Esophagus muscularis mucosa (tissue), 4 donors: ENCODE measurements around the gene EAPP. TPM values are rescaled to one million over a fixed set of nuclear protein-coding genes. Genes with fewer than 3 reads are reported as not detected.
"Not testable (repeated sequence)": the region's sequence is repeated elsewhere in the genome, so short reads cannot be mapped to it uniquely, and the experiment has no call there.

ENCODE experiments used
- DNase-seq: peaks from one replicate; pipeline ENCODE4 v3.0.0-alpha.2; 2017; ENCODE audit errors: extremely low spot score
- H3K27ac ChIP-seq, 4 donors: fragments of 200-600 bp; sonication (generic); replicated peaks in 1 of 4; 1 replicate in 3 of 4; 2 replicates in 1 of 4; pipeline ENCODE4 v1.5.1; 2016 to 2019; ENCODE audit warnings: mild to moderate bottlenecking in 1 of 4
- H3K27me3 ChIP-seq, 4 donors: fragments of 200-600 bp; sonication (generic); one replicate each; pipeline versions ENCODE4 v1.5.1 to v1.6.0; 2016 to 2019
- H3K36me3 ChIP-seq, 4 donors: fragments of 200-600 bp; sonication (generic); one replicate each; pipeline ENCODE4 v1.5.1; 2016 to 2019
- H3K4me1 ChIP-seq, 4 donors: fragments of 200-600 bp; sonication (generic); one replicate each; pipeline ENCODE4 v1.5.1; 2016 to 2019
- H3K4me3 ChIP-seq, 4 donors: fragments of 200-600 bp; sonication (generic); 1 replicate in 2 of 4; 2 replicates in 2 of 4; pipeline ENCODE4 v1.5.1; 2016 to 2019; ENCODE audit warnings: mild to moderate bottlenecking in 4 of 4, moderate library complexity in 1 of 4
- H3K9me3 ChIP-seq, 4 donors: fragments of 200-600 bp; sonication (generic); 1 replicate in 3 of 4; 2 replicates in 1 of 4; pipeline ENCODE4 v1.5.1; 2016 to 2019
- CTCF ChIP-seq, 3 experiments: fragments of 200-600 bp in 2 of 3; fragments of 450-650 bp in 1 of 3; sonication (generic) in 2 of 3; IDR thresholded peaks; one replicate each; pipeline ENCODE4 v1.5.1; 2017 to 2019; ENCODE audit warnings: antibody characterized with exemption in 3 of 3, mild to moderate bottlenecking in 2 of 3, moderate library complexity in 1 of 3
- EP300 ChIP-seq: sonication (generic); formaldehyde crosslinking; IDR thresholded peaks from one replicate; pipeline ENCODE4 v1.6.1; 2017; ENCODE audit warnings: antibody characterized with exemption
- POLR2A ChIP-seq: fragments of 450-650 bp; IDR thresholded peaks from one replicate; pipeline ENCODE4 v1.6.1; 2017; ENCODE audit warnings: antibody characterized with exemption, moderate library complexity, mild to moderate bottlenecking, low read depth
- POLR2AphosphoS5 ChIP-seq, 2 donors: sonication (generic); formaldehyde crosslinking; IDR thresholded peaks; one replicate each; pipeline ENCODE4 v1.6.1; 2017; ENCODE audit warnings: antibody characterized with exemption in 2 of 2
- WGBS: methylation state at CpG from one replicate; pipeline ENCODE4 v1.1.5; 2018; 5-methylcytosine and 5-hydroxymethylcytosine counted together
- intact Hi-C: fragments of 100-400 bp; cut with DNase I; formaldehyde crosslinking; loops from one replicate; pipeline ENCODE4 v1.15.1; 2023
- total RNA-seq, 4 donors: library from RNA; depleted of rRNA; stranded (reverse); fragments of >200 nt; gene quantifications; one replicate each; pipeline versions ENCODE4 v1.1.0 to v1.2.1, GENCODE V29; 2016

The EAPP gene
- total RNA-seq, 4 donors from 2014 or later, result 24.1 to 33.8 (median 30.4) TPM

DNA sequence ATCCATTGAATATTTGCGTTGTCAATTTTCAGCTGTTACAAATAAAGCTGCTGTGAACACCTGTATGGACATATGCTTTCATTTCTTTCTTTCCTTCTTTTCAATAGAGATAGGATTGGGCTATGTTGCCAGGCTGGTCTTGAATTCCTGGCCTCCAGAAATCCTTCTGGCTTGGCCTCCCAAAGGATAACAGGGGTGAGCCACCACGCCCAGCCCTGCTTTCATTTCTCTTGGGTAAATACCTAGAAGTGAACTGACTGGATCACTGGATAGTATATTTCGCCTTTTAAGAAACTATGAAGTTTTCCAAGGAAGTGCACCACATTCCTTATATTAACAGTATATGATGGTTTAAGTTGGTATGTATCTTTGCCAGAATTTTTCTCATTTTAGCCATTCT is 32.3 kb upstream of the EAPP start:
- no peak overlapping the region for H3K4me3 ChIP-seq
- 97% methylated on average over 3 of the region's 3 CpGs for WGBS
- no peaks in the 10 kb centered on the region for H3K27me3 ChIP-seq
- H3K36me3 ChIP-seq, result peaks cover 77 to 97% (median 93%) of the 10 kb centered on the region in 4 donors
- no peak for DNase-seq
- no peaks in the 10 kb centered on the region for H3K9me3 ChIP-seq
- no peak overlapping the region for H3K27ac ChIP-seq
- H3K4me1 ChIP-seq, result no peaks in the 10 kb centered on the region
- intact Hi-C loops, result no loop called here
- TF ChIP-seq POLR2A, result no peak

DNA sequence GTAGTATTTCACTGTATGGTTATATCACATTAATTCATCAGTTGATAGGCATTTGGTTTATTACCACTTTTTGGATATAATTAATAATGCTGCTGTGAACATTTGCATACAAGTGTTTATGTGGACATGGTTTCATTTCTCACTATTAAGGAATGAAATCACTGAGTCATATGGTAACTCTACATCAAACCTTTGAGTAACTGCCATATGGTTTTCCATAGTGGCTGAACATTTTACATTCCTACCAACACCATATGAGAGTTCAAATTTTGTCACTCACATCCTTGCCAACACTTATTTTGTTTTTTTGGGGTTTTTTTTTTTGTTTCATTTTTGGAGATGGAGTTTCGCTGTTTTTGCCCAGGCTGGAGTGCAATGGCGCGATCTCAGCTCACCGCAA is 30.2 kb upstream of the EAPP start:
- Histone ChIP-seq H3K36me3 (peaks cover 82 to 100% (median 94%) of the 10 kb centered on the region in 4 donors), H3K9me3 (no peaks in the 10 kb centered on the region), H3K4me1 (no peaks in the 10 kb centered on the region), H3K4me3 (no peak overlapping the region), H3K27me3 (no peaks in the 10 kb centered on the region), H3K27ac (no peak overlapping the region)
- intact Hi-C loops, result no loop called here
- no peak for DNase-seq
- TF ChIP-seq POLR2A (no peak), POLR2AphosphoS5 (IDR thresholded peaks at IDR 0.05) (no peak), CTCF (IDR thresholded peaks at IDR 0.05) (no peak), EP300 (no peak)
- WGBS, result 94% methylated on average over 4 of the region's 4 CpGs

DNA sequence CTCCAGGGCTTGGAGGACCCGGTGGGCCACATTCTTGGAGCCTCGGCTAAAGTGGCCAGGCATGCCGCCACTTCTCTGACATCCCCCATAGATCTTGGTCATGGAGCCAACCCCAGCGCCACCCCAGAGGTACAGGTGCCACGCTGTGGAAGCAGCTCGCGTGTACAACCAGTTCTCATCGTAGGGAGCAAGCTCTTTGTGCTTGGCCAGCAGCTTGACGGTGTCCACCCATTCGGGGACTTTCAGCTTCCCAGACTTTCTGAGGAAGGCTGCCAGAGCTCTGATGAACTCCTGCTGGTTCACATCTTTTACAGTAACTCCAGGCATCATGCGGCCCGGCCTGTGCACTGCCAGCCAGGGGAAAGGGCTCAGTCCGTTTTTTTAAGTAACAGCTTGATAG is 29.3 kb upstream of the EAPP start:
- DNase-seq, result no peak
- Histone ChIP-seq H3K4me1 (no peaks in the 10 kb centered on the region), H3K27me3 (no peaks in the 10 kb centered on the region), H3K27ac (no peak overlapping the region), H3K36me3 (peaks cover 78 to 100% (median 93%) of the 10 kb centered on the region in 4 donors), H3K9me3 (no peaks in the 10 kb centered on the region), H3K4me3 (no peak overlapping the region)
- 85% methylated on average over 13 of the region's 13 CpGs for WGBS
- intact Hi-C loops, result no loop called here
- TF ChIP-seq CTCF (IDR thresholded peaks at IDR 0.05) (no peak), POLR2AphosphoS5 (IDR thresholded peaks at IDR 0.05) (no peak), POLR2A (no peak), EP300 (no peak)

GRCh38 chr14:34562776-34563150 is 23.3 kb upstream of the EAPP start:
- intact Hi-C loops, result no loop called here
- WGBS, result 93% methylated on average over 8 of the region's 8 CpGs
- TF ChIP-seq CTCF (IDR thresholded peaks at IDR 0.05), result no peak
- TF ChIP-seq POLR2A, result no peak
- H3K36me3 ChIP-seq, result peaks cover 45 to 57% (median 50%) of the 10 kb centered on the region in 4 donors
- H3K4me1 ChIP-seq, result no peaks in the 10 kb centered on the region
- no peak overlapping the region for H3K4me3 ChIP-seq
- H3K27ac ChIP-seq, result no peak overlapping the region
- H3K27me3 ChIP-seq, result no peaks in the 10 kb centered on the region
- no peaks in the 10 kb centered on the region for H3K9me3 ChIP-seq
- no peak for DNase-seq

DNA sequence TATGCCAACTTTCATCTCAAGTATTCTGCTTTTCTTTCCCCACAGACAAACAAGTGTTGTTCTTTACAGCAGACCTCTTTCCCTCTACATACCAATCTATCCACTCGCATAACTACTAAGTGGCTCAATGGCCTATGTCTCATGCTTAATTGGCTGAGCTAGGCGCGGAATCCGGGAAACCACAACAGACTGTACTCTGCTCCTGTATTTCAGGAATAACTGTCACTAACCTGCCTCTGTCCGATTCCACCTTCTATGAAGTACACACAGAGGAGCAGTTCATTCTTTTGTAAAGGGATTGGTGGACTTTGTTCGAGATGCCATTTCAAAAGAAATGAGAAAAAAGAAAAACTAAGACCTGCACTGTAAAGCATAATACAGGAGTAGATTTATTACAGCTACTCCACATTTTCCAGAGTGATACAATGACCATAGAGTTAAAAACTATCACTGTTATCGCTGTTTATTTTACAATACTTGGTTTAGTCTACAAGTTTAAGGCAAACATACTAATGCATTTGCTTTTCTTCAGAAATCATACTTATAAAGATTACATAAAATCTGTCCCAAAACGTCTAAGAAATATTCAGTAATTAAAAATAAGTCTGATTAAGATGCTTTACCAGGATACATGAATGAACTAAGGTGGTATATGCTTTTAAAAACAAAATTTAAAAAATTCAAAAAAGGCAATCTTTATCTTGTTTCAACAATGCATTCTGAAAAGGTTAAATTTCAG is 22.7 kb upstream of the EAPP start:
- H3K4me1 ChIP-seq, intact Hi-C loops: not testable (repeated sequence)
- 97% methylated on average over 7 of the region's 8 CpGs for WGBS

GRCh38 chr14:34556498-34556829 is 17.0 kb upstream of the EAPP start:
- H3K27ac ChIP-seq, H3K4me3 ChIP-seq, H3K36me3 ChIP-seq, intact Hi-C loops, H3K9me3 ChIP-seq, DNase-seq, H3K27me3 ChIP-seq: not testable (repeated sequence)
- H3K4me1 ChIP-seq, result peaks cover 0 to 11% (median 10%) of the 10 kb centered on the region in 4 donors
- WGBS, result no CpG with 5 or more reads among the region's 35 CpGs

More for the DNA sequence above, 22.7 kb upstream of the EAPP start:
- DNase-seq, H3K4me3 ChIP-seq, H3K9me3 ChIP-seq, H3K27me3 ChIP-seq, H3K27ac ChIP-seq: not testable (repeated sequence)
- peaks cover 39 to 52% (median 45%) of the 10 kb centered on the region in 4 donors for H3K36me3 ChIP-seq

DNA sequence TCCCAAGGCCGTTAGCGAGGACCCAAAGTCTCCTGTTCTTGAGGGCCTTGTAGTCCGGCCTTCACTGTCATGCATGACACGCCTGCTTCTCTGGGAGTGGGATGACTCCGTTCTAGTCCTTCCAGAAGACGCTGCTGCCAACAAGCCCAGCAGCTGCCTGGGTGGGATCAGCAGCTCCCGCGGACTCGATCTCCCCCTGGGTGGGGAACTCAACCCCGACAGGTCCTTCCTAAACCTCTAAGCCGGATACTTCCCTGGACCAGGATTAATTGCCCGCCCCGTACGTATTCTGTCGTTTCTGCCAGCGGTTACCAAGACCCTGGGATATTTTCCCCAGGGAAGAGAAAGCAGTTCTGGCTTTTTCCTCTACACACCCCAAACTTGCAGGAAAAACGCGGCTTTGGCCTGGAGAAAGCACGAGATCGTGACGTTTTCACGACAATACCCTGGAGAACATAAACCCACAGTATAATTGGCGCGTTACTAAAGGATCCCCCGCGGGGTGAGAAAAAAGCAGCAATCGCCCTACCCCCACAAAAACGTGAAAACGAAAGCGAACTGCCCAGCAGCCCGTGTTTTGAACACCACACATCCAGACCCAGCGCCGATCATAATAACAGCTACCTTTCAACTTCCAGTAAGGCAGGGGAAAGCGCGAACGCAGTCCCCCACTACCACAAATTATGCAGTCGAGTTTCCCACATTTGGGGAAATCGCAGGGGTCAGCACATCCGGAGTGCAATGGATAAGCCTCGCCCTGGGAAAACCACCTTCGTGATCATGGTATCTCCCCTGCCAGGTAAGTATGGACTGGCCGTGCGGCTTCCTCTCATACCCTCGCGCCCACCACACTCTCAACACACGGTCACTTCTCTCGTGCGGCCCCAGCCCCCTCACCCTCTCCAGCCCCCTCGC is 16.3 kb upstream of the EAPP start:
- H3K4me3 ChIP-seq, intact Hi-C loops, H3K27ac ChIP-seq, H3K36me3 ChIP-seq, H3K27me3 ChIP-seq, H3K9me3 ChIP-seq, DNase-seq: not testable (repeated sequence)
- WGBS, result no CpG with 5 or more reads among the region's 49 CpGs
- H3K4me1 ChIP-seq, result peaks cover 0 to 11% (median 10%) of the 10 kb centered on the region in 4 donors
